Colonic mucosa (tissue), 4 donors: ENCODE measurements around the gene MRPS27. TPM values are rescaled to one million over a fixed set of nuclear protein-coding genes. Genes with fewer than 3 reads are reported as not detected.

ENCODE experiments used
- DNase-seq: peaks from one replicate; pipeline ENCODE4 v3.0.0-alpha.2; 2020
- H3K27ac ChIP-seq: fragments of 200-600 bp; one replicate; pipeline ENCODE4 v1.8.0; 2021
- H3K27me3 ChIP-seq: fragments of 200-600 bp; one replicate; pipeline ENCODE4 v1.8.0; 2021
- H3K36me3 ChIP-seq: fragments of 200-600 bp; one replicate; pipeline ENCODE4 v1.8.0; 2021
- H3K4me1 ChIP-seq: fragments of 200-600 bp; one replicate; pipeline ENCODE4 v1.8.0; 2021; ENCODE audit warnings: mild to moderate bottlenecking
- H3K4me3 ChIP-seq: fragments of 200-600 bp; one replicate; pipeline ENCODE4 v1.8.0; 2021
- H3K9ac ChIP-seq, 2 donors: one replicate each; pipeline ENCODE4 v1.7.0; 2013; ENCODE audit warnings: control low read depth in 2 of 2, low read depth in 2 of 2, low read length in 2 of 2
- H3K9me3 ChIP-seq: fragments of 200-600 bp; one replicate; pipeline ENCODE4 v1.8.0; 2021
- CTCF ChIP-seq: fragments of 200-600 bp; IDR thresholded peaks from one replicate; pipeline ENCODE4 v1.8.0; 2022; ENCODE audit warnings: antibody characterized with exemption, mild to moderate bottlenecking
- intact Hi-C: fragments of 100-400 bp; cut with DNase I; formaldehyde crosslinking; loops from one replicate; pipeline ENCODE4 v1.14.1; 2022
- total RNA-seq, 2 donors: library from RNA; stranded (reverse); fragmentation: NEBNext Ultra II Directional in 1 of 2; extraction: Animal tissue kit (Norgen Biotek cat#: 25700) in 1 of 2; gene quantifications; one replicate each; pipeline ENCODE4 v1.2.1, GENCODE V29; 2021
- donor health status: healthy.
- donor health status: DM: no; HTN: no; CAD: no.
- donor health status: DM: no; HTN: no; CAD: no.

The MRPS27 gene
- total RNA-seq, 2 donors from 2014 or later: 46.3 to 56.6 TPM

GRCh38 chr5:72296256-72296655 is 23.8 kb downstream of the MRPS27 start:
- no peak for TF ChIP-seq CTCF
- Histone ChIP-seq H3K4me1 (no peaks in the 10 kb centered on the region), H3K36me3 (no peaks in the 10 kb centered on the region), H3K9me3 (no peaks in the 10 kb centered on the region), H3K27ac (no peak overlapping the region), H3K4me3 (no peak overlapping the region), H3K27me3 (no peaks in the 10 kb centered on the region), H3K9ac (no peak overlapping the region)
- no peak for DNase-seq
- intact Hi-C loops: no loop called here

GRCh38 chr5:72295539-72295938 is 24.5 kb downstream of the MRPS27 start:
- intact Hi-C loops: no loop called here
- Histone ChIP-seq H3K36me3 (no peaks in the 10 kb centered on the region), H3K27ac (no peak overlapping the region), H3K4me1 (no peaks in the 10 kb centered on the region), H3K9me3 (no peaks in the 10 kb centered on the region), H3K27me3 (no peaks in the 10 kb centered on the region), H3K9ac (no peak overlapping the region), H3K4me3 (no peak overlapping the region)
- DNase-seq: no peak
- TF ChIP-seq CTCF: no peak

GRCh38 chr5:72294473-72294872 is 25.6 kb downstream of the MRPS27 start:
- Histone ChIP-seq H3K4me3 (no peak overlapping the region), H3K9me3 (no peaks in the 10 kb centered on the region), H3K27ac (no peak overlapping the region), H3K27me3 (no peaks in the 10 kb centered on the region), H3K9ac (no peak overlapping the region), H3K4me1 (no peaks in the 10 kb centered on the region), H3K36me3 (no peaks in the 10 kb centered on the region)
- no peak for DNase-seq
- no peak for TF ChIP-seq CTCF
- intact Hi-C loops: no loop called here

- no peak overlapping the region for H3K4me3 ChIP-seq
- DNase-seq: no peak
- H3K9ac ChIP-seq: no peak overlapping the region
- no peaks in the 10 kb centered on the region for H3K9me3 ChIP-seq
- no peak for TF ChIP-seq CTCF
- no peaks in the 10 kb centered on the region for H3K36me3 ChIP-seq
- intact Hi-C loops: no loop called here
- no peaks in the 10 kb centered on the region for H3K27me3 ChIP-seq
- H3K27ac ChIP-seq: no peak overlapping the region
- no peaks in the 10 kb centered on the region for H3K4me1 ChIP-seq
Observed at GRCh38 chr5:72293495-72294055, 26.5 kb downstream of the MRPS27 start.

GRCh38 chr5:72292411-72292810 is 27.6 kb downstream of the MRPS27 start:
- TF ChIP-seq CTCF: no peak
- Histone ChIP-seq H3K4me3 (no peak overlapping the region), H3K27ac (no peak overlapping the region), H3K4me1 (no peaks in the 10 kb centered on the region), H3K36me3 (no peaks in the 10 kb centered on the region), H3K27me3 (no peaks in the 10 kb centered on the region), H3K9ac (no peak overlapping the region), H3K9me3 (no peaks in the 10 kb centered on the region)
- intact Hi-C loops: no loop called here
- no peak for DNase-seq
